HCT116 (cell line): ENCODE measurements around the gene KIF26A. TPM values are rescaled to one million over a fixed set of nuclear protein-coding genes. Genes with fewer than 3 reads are reported as not detected.

Experiments
- ATAC-seq: fragments of 200-7000 bp; cut with Tn5 transposase; 2 replicates; pipeline ENCODE4 v1.9.1; 2020; ENCODE audit warnings: mild to moderate bottlenecking, moderate library complexity
- BruUV-seq: library from RNA; stranded (reverse); fragments of 400-500 nt; replicated peaks from 2 replicates; lab custom pipeline; 2021; lab: Mats Ljungman, UMichigan
- CTCF ChIA-PET: fragments of 300-600 bp; sonication (Branson Sonifier 250); formaldehyde crosslinking; loops from one replicate; lab custom pipeline; 2021; ENCODE audit warnings: antibody characterized with exemption; lab: Charles Lee
- POLR2A ChIA-PET: fragments of 300-600, 350-600 bp; sonication (Branson Sonifier 250); formaldehyde crosslinking; loops from one replicate; lab custom pipeline; 2021; ENCODE audit warnings: antibody characterized with exemption; lab: Charles Lee
- RAD21 ChIA-PET, 2 experiments: fragments of 300-600 bp; sonication (Branson Sonifier 250); formaldehyde crosslinking; loops; one replicate each; lab custom pipeline; 2023; ENCODE audit warnings: low total read pairs in 2 of 2; ENCODE audit not compliant: uncharacterized antibody in 2 of 2, unreplicated experiment in 2 of 2, low non-redundant PET in 1 of 2; lab: Charles Lee
- DNase-seq: peaks from one replicate; pipeline ENCODE4 v3.0.0-alpha.2; 2010; ENCODE audit warnings: low read depth, low spot score
- H2AFZ ChIP-seq: fragments of 200-600 bp; shearing (Covaris generic), sonication (generic); 2 replicates; pipeline ENCODE4 v1.6.1; 2017; ENCODE audit warnings: low read depth, mixed run types, mixed read lengths, antibody characterized with exemption, low read length; ENCODE audit not compliant: poor library complexity, severe bottlenecking
- H3K27ac ChIP-seq: 2 replicates; pipeline ENCODE4 v1.5.1; 2012; ENCODE audit warnings: low read depth, low read length
- H3K27me3 ChIP-seq: fragments of 200-600 bp; sonication (generic); 2 replicates; pipeline ENCODE4 v1.6.1; 2016; ENCODE audit warnings: mixed run types, low read length, mixed read lengths; ENCODE audit not compliant: insufficient read depth
- H3K36me3 ChIP-seq, 2 experiments: fragments of 200-500 bp in 1 of 2; fragments of 200-600 bp in 1 of 2; sonication (Bioruptor generic) in 1 of 2; sonication (generic) in 1 of 2; 2 replicates each; pipeline versions ENCODE4 v1.5.1 to v1.6.1; 2014 to 2016; ENCODE audit warnings: low read length in 2 of 2, inconsistent platforms in 1 of 2, mixed read lengths in 1 of 2, mixed run types in 1 of 2; ENCODE audit not compliant: insufficient read depth in 2 of 2, control insufficient read depth in 1 of 2
- H3K4me1 ChIP-seq, 2 experiments: fragments of 200-600 bp in 1 of 2; sonication (generic) in 1 of 2; 2 replicates each; pipeline versions ENCODE4 v1.5.1 to v1.6.1; 2012 to 2017; ENCODE audit warnings: low read length in 2 of 2, inconsistent platforms in 1 of 2, mild to moderate bottlenecking in 1 of 2, mixed read lengths in 1 of 2, mixed run types in 1 of 2, moderate library complexity in 1 of 2; ENCODE audit not compliant: insufficient read depth in 2 of 2, control insufficient read depth in 1 of 2
- H3K4me2 ChIP-seq: fragments of 200-600 bp; sonication (generic); 2 replicates; pipeline ENCODE4 v1.6.1; 2017; ENCODE audit warnings: mixed run types, low read length, mixed read lengths
- H3K4me3 ChIP-seq, 2 experiments: fragments of 200-600 bp in 1 of 2; sonication (generic) in 1 of 2; replicated peaks in 1 of 2; 2 replicates each; pipeline ENCODE4 v1.5.1; 2011 to 2016; ENCODE audit warnings: low read length in 2 of 2, control low read depth in 1 of 2, low read depth in 1 of 2, mild to moderate bottlenecking in 1 of 2, mixed read lengths in 1 of 2, mixed run types in 1 of 2
- H3K79me2 ChIP-seq: fragments of 200-600 bp; sonication (generic); 2 replicates; pipeline ENCODE4 v1.6.1; 2017; ENCODE audit warnings: mild to moderate bottlenecking, mixed run types, low read length, moderate library complexity, mixed read lengths; ENCODE audit not compliant: insufficient read depth
- H3K9ac ChIP-seq: fragments of 200-600 bp; sonication (generic); 2 replicates; pipeline ENCODE4 v1.6.1; 2016; ENCODE audit warnings: low read length, mixed read lengths
- H3K9me2 ChIP-seq: fragments of 200-600 bp; sonication (generic), shearing (Covaris generic); 2 replicates; pipeline ENCODE4 v1.6.1; 2017; ENCODE audit warnings: mixed run types, mild to moderate bottlenecking, moderate library complexity; ENCODE audit not compliant: insufficient read depth
- H3K9me3 ChIP-seq, 2 experiments: fragments of 200-500 bp in 1 of 2; fragments of 200-600 bp in 1 of 2; sonication (Bioruptor generic) in 1 of 2; sonication (generic) in 1 of 2; 2 replicates each; pipeline ENCODE4 v1.6.1; 2014 to 2017; ENCODE audit warnings: low read length in 2 of 2, mixed read lengths in 2 of 2, inconsistent platforms in 1 of 2, low read depth in 1 of 2, mild to moderate bottlenecking in 1 of 2, mixed run types in 1 of 2, moderate library complexity in 1 of 2; ENCODE audit not compliant: control insufficient read depth in 1 of 2, insufficient read depth in 1 of 2
- H4K20me1 ChIP-seq: fragments of 200-600 bp; sonication (generic), shearing (Covaris generic); 2 replicates; pipeline ENCODE4 v1.6.1; 2017; ENCODE audit warnings: mixed run types, mild to moderate bottlenecking, moderate library complexity; ENCODE audit not compliant: insufficient read depth
- CTCF ChIP-seq, 3 experiments: fragments of 200-600 bp in 1 of 3; sonication (generic) in 1 of 3; IDR thresholded peaks in 2 of 3; conservative IDR thresholded peaks in 1 of 3; 2 replicates each; pipeline ENCODE4 v1.5.1; 2012 to 2017; ENCODE audit warnings: low read depth in 2 of 3, low read length in 2 of 3, antibody characterized with exemption in 1 of 3, borderline replicate concordance in 1 of 3, control low read depth in 1 of 3, mild to moderate bottlenecking in 1 of 3, mixed read lengths in 1 of 3, mixed run types in 1 of 3, moderate library complexity in 1 of 3; ENCODE audit not compliant: insufficient read depth in 1 of 3
- ELF1 ChIP-seq: IDR thresholded peaks from 2 replicates; pipeline ENCODE4 v1.6.1; 2012; ENCODE audit warnings: low read depth, borderline replicate concordance
- EZH2phosphoT487 ChIP-seq: fragments of 200-600 bp; IDR thresholded peaks from 2 replicates; pipeline ENCODE4 v1.6.1; 2018; ENCODE audit warnings: antibody characterized with exemption, borderline replicate concordance
- MAX ChIP-seq: IDR thresholded peaks from 2 replicates; pipeline ENCODE4 v1.6.1; 2012
- POLR2AphosphoS5 ChIP-seq: IDR thresholded peaks from 2 replicates; pipeline ENCODE4 v1.6.1; 2011; ENCODE audit warnings: mild to moderate bottlenecking, low read depth, low read length, moderate library complexity
- SIN3A ChIP-seq: IDR thresholded peaks from 2 replicates; pipeline ENCODE4 v1.6.1; 2012; ENCODE audit warnings: low read depth
- SP1 ChIP-seq: IDR thresholded peaks from 2 replicates; pipeline ENCODE4 v1.6.1; 2012; ENCODE audit warnings: low read depth
- intact Hi-C: fragments of 100-400 bp; cut with micrococcal nuclease; formaldehyde crosslinking; loops from 2 replicates; pipeline ENCODE4 v1.10.0; 2022
- total RNA-seq: library from RNA; stranded (reverse); gene quantifications from one replicate; pipeline ENCODE4 v1.2.1, GENCODE V29; 2021; ENCODE audit not compliant: unreplicated experiment

Gene KIF26A
- total RNA-seq, 1 experiment from 2014 or later: 10.2 TPM

- H3K36me3 ChIP-seq: no peaks in the 10 kb centered on the region
- ChIA-PET CTCF (interaction anchor here (1.1 kb wide), 1 partner anchor 377 kb away, joined by 3 read pairs; no protein-coding TSS in a partner anchor), POLR2A (no interaction called here), RAD21 (no interaction called here)
- BruUV-seq: no TSS peak
- peaks cover 2 to 8% of the 10 kb centered on the region in 2 experiments; a peak in 3 of 4 replicates for H3K4me1 ChIP-seq
- H3K9me3 ChIP-seq: no peaks in the 10 kb centered on the region
- no peak overlapping the region for H3K4me3 ChIP-seq
- TF ChIP-seq EZH2phosphoT487: no peak
- no peak for TF ChIP-seq SIN3A
- TF ChIP-seq POLR2AphosphoS5: no peak
- TF ChIP-seq MAX: no peak
- TF ChIP-seq ELF1: no peak
- no peak for TF ChIP-seq SP1
- TF ChIP-seq CTCF (IDR thresholded peaks at IDR 0.05 in 2 of 3, conservative IDR thresholded peaks at IDR 0.05 in 1 of 3; ENCODE audit: borderline replicate concordance in 1 of 3, insufficient read depth in 1 of 3, low read depth in 2 of 3, low read length in 2 of 3): peak in 1 of 3 experiments; percentile 14; a peak in 1 of 6 replicates
- no peaks in the 10 kb centered on the region for H3K9me2 ChIP-seq
- ATAC-seq: no peak
- no peak overlapping the region for H3K4me2 ChIP-seq
- no peak overlapping the region for H3K9ac ChIP-seq
- H4K20me1 ChIP-seq: no peaks in the 10 kb centered on the region
- no peaks in the 10 kb centered on the region for H3K27me3 ChIP-seq
- H2AFZ ChIP-seq: no peak overlapping the region
- no peak overlapping the region for H3K27ac ChIP-seq
- intact Hi-C loops: no loop called here
- no peak for DNase-seq
- H3K79me2 ChIP-seq: no peaks in the 10 kb centered on the region
Observed at GRCh38 chr14:104186575-104186974, 48.2 kb downstream of the KIF26A start.
